Measurements from ENCODE around the gene BCAS4.

BCAS4 gene

GRCh38 chr20:50885781-50886180, 90.9 kb downstream of the BCAS4 start:
- TF ChIP-seq, protein P1, sequence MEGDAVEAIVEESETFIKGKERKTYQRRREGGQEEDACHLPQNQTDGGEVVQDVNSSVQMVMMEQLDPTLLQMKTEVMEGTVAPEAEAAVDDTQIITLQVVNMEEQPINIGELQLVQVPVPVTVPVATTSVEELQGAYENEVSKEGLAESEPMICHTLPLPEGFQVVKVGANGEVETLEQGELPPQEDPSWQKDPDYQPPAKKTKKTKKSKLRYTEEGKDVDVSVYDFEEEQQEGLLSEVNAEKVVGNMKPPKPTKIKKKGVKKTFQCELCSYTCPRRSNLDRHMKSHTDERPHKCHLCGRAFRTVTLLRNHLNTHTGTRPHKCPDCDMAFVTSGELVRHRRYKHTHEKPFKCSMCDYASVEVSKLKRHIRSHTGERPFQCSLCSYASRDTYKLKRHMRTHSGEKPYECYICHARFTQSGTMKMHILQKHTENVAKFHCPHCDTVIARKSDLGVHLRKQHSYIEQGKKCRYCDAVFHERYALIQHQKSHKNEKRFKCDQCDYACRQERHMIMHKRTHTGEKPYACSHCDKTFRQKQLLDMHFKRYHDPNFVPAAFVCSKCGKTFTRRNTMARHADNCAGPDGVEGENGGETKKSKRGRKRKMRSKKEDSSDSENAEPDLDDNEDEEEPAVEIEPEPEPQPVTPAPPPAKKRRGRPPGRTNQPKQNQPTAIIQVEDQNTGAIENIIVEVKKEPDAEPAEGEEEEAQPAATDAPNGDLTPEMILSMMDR (IDR thresholded peaks at IDR 0.05), result no peak

DNA sequence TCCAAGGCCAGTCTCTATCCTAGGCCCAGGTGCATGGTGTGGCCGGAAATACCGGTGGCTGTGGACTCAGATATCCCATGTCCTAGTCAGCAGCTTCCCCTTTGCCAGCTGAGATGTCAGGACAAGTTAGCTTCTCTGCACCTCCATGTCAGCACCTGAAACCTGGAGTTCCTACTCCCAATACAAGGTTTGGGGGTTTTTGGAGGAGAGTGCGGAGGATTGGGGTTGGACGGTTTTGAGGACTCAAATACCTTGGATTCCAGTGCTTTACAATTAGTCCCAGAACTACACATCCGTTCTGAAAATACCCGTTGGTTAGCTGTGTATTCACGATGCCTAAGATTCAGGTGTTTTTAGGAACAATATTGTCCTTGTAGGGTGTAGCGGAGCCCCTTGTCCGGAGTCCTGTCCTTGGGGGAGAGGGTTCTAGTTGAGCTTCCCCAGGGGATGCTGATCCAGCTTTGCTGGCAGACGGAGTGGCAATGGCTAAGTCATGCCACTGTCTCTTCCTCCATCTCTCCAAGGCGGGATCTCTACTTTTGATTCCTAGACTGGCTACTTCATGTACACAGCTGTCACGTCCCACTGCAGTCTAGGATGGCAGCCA, 91.4 kb downstream of the BCAS4 start:
- TF ChIP-seq, protein P1 (IDR thresholded peaks at IDR 0.05), result no peak

- TF ChIP-seq, protein P1 (IDR thresholded peaks at IDR 0.05), result no peak
Measured at GRCh38 chr20:50887576-50887975, 92.7 kb downstream of the BCAS4 start.

- TF ChIP-seq, protein P1 (IDR thresholded peaks at IDR 0.05), result no peak
Measured at GRCh38 chr20:50891138-50891537, 96.3 kb downstream of the BCAS4 start.

GRCh38 chr20:50892394-50892793, 97.5 kb downstream of the BCAS4 start:
- TF ChIP-seq, protein P1 (IDR thresholded peaks at IDR 0.05), result no peak

GRCh38 chr20:50893620-50894019, 98.8 kb downstream of the BCAS4 start:
- TF ChIP-seq, protein P1 (IDR thresholded peaks at IDR 0.05), result no peak

DNA sequence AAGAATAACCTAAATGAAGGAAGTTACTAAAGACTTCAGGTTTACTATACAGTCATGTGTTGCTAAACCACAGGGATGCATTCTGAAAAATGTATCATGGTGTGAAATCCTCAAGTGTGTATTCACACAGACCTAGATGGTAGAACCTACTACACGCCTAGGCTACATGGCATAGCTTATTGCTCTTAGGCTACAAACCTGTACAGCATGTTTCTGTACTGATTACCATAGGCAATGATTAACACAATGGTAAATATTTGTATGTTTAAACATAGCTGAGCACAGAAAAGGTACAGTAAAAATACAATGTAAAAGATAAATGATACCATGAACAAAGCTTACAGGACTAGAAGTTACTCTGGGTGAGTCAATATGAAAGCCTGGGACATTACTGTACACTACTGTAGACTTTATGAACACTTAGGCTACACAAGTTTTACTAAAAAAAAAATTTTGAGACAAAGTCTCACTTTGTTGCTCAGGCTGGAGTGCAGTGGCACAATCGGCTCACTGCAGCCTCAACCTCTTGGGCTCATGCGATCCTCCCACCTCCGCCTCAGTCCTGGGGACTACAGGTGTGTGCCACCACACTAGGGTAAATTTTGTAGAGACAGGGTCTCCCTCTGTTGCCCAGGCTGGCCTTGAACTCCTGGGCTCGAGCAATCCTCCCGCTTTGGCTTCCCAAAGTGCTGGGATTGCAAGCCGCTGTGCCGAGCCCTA, 100.4 kb downstream of the BCAS4 start:
- TF ChIP-seq, protein P1 (IDR thresholded peaks at IDR 0.05), result no peak

Measured in LNCAP (cell line).